OCI-LY7 (cell line): ENCODE measurements around the gene MLLT3. TPM values are rescaled to one million over a fixed set of nuclear protein-coding genes. Genes with fewer than 3 reads are reported as not detected.

Experiments
- BruUV-seq: library from RNA; stranded (reverse); fragments of 400-500 nt; replicated peaks from 2 replicates; lab custom pipeline; 2021; lab: Mats Ljungman, UMichigan
- CTCF ChIA-PET: fragments of 300-600 bp; sonication (Branson Sonifier 250); formaldehyde crosslinking; loops from one replicate; lab custom pipeline; 2022; ENCODE audit warnings: antibody characterized with exemption; ENCODE audit not compliant: unreplicated experiment; lab: Charles Lee
- POLR2A ChIA-PET: fragments of 300-600 bp; sonication (Branson Sonifier 250); formaldehyde crosslinking; loops from one replicate; lab custom pipeline; 2022; ENCODE audit warnings: antibody characterized with exemption; lab: Charles Lee
- DNase-seq: peaks from one replicate; pipeline ENCODE4 v3.0.0-alpha.2; 2015; ENCODE audit warnings: low spot score
- H2AFZ ChIP-seq: fragments of 200-600 bp; sonication (generic), shearing (Covaris generic); 2 replicates; pipeline ENCODE4 v1.6.1; 2014; ENCODE audit warnings: mild to moderate bottlenecking, antibody characterized with exemption, low read length, moderate library complexity
- H3K27ac ChIP-seq: fragments of 200-600 bp; sonication (generic); 2 replicates; pipeline ENCODE4 v1.5.1; 2014; ENCODE audit warnings: mixed run types, low read depth, mild to moderate bottlenecking, moderate library complexity, low read length, inconsistent platforms; ENCODE audit not compliant: poor library complexity, severe bottlenecking
- H3K36me3 ChIP-seq: fragments of 200-600 bp; sonication (generic); 2 replicates; pipeline ENCODE4 v1.6.1; 2014; ENCODE audit warnings: mild to moderate bottlenecking, antibody characterized with exemption, low read length, moderate library complexity, mixed read lengths; ENCODE audit not compliant: insufficient read depth
- H3K4me1 ChIP-seq: fragments of 200-600 bp; sonication (generic); 2 replicates; pipeline ENCODE4 v1.5.1; 2014; ENCODE audit warnings: mild to moderate bottlenecking, low read length; ENCODE audit not compliant: insufficient read depth, poor library complexity, severe bottlenecking
- H3K4me2 ChIP-seq: fragments of 200-600 bp; sonication (generic); 2 replicates; pipeline ENCODE4 v1.6.1; 2014; ENCODE audit warnings: mild to moderate bottlenecking, low read length
- H3K4me3 ChIP-seq: fragments of 200-600 bp; sonication (generic); 2 replicates; pipeline ENCODE4 v1.5.1; 2014; ENCODE audit warnings: mild to moderate bottlenecking, low read depth, low read length; ENCODE audit not compliant: poor library complexity, severe bottlenecking
- H3K79me2 ChIP-seq: fragments of 200-600 bp; sonication (generic); 2 replicates; pipeline ENCODE4 v1.6.1; 2016; ENCODE audit warnings: low read depth, mild to moderate bottlenecking, low read length, moderate library complexity, mixed read lengths; ENCODE audit not compliant: insufficient read depth
- H3K9me2 ChIP-seq: fragments of 200-600 bp; sonication (generic); 2 replicates; pipeline ENCODE4 v1.6.1; 2016; ENCODE audit warnings: mild to moderate bottlenecking, low read length, mixed read lengths; ENCODE audit not compliant: insufficient read depth
- H3K9me3 ChIP-seq: fragments of 200-600 bp; sonication (generic); 2 replicates; pipeline ENCODE4 v1.6.1; 2014; ENCODE audit warnings: mild to moderate bottlenecking, mixed run types, low read length, mixed read lengths
- H4K20me1 ChIP-seq: fragments of 200-600 bp; sonication (generic); 2 replicates; pipeline ENCODE4 v1.6.1; 2014; ENCODE audit warnings: mild to moderate bottlenecking, antibody characterized with exemption, low read length, moderate library complexity, mixed read lengths; ENCODE audit not compliant: insufficient read depth
- CTCF ChIP-seq: fragments of 200-600 bp; sonication (generic); conservative IDR thresholded peaks from 2 replicates; pipeline ENCODE4 v1.5.1; 2014; ENCODE audit warnings: mild to moderate bottlenecking, antibody characterized with exemption, low read length, moderate library complexity, mixed read lengths
- EZH2phosphoT487 ChIP-seq: fragments of 200-600 bp; sonication (generic); IDR thresholded peaks from 2 replicates; pipeline ENCODE4 v1.6.1; 2018; ENCODE audit warnings: low read depth, borderline replicate concordance, mild to moderate bottlenecking, mixed run types, antibody characterized with exemption, low read length, moderate library complexity, mixed read lengths
- intact Hi-C: fragments of 100-400 bp; cut with micrococcal nuclease; formaldehyde crosslinking; loops from one replicate; pipeline ENCODE4 v1.10.0; 2022; ENCODE audit not compliant: unreplicated experiment
- total RNA-seq, 2 experiments: library from RNA; depleted of rRNA in 1 of 2; stranded (reverse); fragments of >200 nt in 1 of 2; shearing (Covaris generic) in 1 of 2; gene quantifications; 2 replicates each; pipeline ENCODE4 v1.2.3, GENCODE V29; 2014 to 2022

Gene MLLT3
- total RNA-seq, 2 experiments from 2014 or later = 7.1 to 9.9 TPM

- H3K4me3 ChIP-seq = no peak overlapping the region
- no peak overlapping the region for H2AFZ ChIP-seq
- no peak overlapping the region for H3K27ac ChIP-seq
- POLR2A ChIA-PET = interaction anchor here (0.7 kb wide), 1 partner anchor 8 kb away, joined by 3 read pairs; no protein-coding TSS in a partner anchor
- no peaks in the 10 kb centered on the region for H3K4me1 ChIP-seq
- DNase-seq = no peak
- H3K9me3 ChIP-seq = no peaks in the 10 kb centered on the region
- no TSS peak for BruUV-seq
- H3K79me2 ChIP-seq = no peaks in the 10 kb centered on the region
- no peak overlapping the region for H3K4me2 ChIP-seq
- intact Hi-C loops = no loop called here
- H3K9me2 ChIP-seq = no peaks in the 10 kb centered on the region
- TF ChIP-seq CTCF (no peak), EZH2phosphoT487 (no peak)
- H3K36me3 ChIP-seq = no peaks in the 10 kb centered on the region
- H4K20me1 ChIP-seq = no peaks in the 10 kb centered on the region
- CTCF ChIA-PET = no interaction called here
Observed at GRCh38 chr9:20319241-20319640, 303.1 kb downstream of the MLLT3 start.

GRCh38 chr9:20317701-20318100 is 304.6 kb downstream of the MLLT3 start:
- POLR2A ChIA-PET = no interaction called here
- H3K9me3 ChIP-seq = no peaks in the 10 kb centered on the region
- H4K20me1 ChIP-seq = no peaks in the 10 kb centered on the region
- no peak overlapping the region for H3K4me2 ChIP-seq
- intact Hi-C loops = no loop called here
- no peaks in the 10 kb centered on the region for H3K79me2 ChIP-seq
- no peak overlapping the region for H2AFZ ChIP-seq
- CTCF ChIA-PET = no interaction called here
- H3K27ac ChIP-seq = no peak overlapping the region
- no peak for DNase-seq
- no TSS peak for BruUV-seq
- no peaks in the 10 kb centered on the region for H3K36me3 ChIP-seq
- no peaks in the 10 kb centered on the region for H3K4me1 ChIP-seq
- TF ChIP-seq EZH2phosphoT487 (no peak), CTCF (no peak)
- H3K4me3 ChIP-seq = no peak overlapping the region
- H3K9me2 ChIP-seq = no peaks in the 10 kb centered on the region

DNA sequence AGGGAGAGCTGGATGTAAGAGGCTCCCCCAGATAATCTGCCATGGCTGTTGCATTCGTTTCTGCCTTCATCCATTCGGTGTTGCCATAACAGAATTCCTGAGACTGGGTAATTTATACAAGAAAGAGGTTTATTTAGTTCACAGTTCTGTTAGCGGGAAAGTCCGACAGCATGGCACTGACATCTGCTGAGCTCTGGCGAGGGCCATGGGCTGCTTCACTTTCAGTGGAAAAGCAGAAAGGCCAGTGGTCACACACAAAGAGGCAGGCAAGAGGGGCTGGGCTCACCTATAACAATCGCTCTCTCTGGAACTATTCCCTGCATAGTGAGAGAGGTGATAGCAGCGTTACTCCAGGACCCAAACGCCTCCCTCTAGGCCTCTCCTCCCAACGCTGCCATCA is 305.9 kb downstream of the MLLT3 start:
- no peaks in the 10 kb centered on the region for H3K36me3 ChIP-seq
- POLR2A ChIA-PET = no interaction called here
- no peaks in the 10 kb centered on the region for H4K20me1 ChIP-seq
- intact Hi-C loops = no loop called here
- H2AFZ ChIP-seq = no peak overlapping the region
- DNase-seq = no peak
- H3K9me3 ChIP-seq = no peaks in the 10 kb centered on the region
- no peak overlapping the region for H3K27ac ChIP-seq
- H3K9me2 ChIP-seq = no peaks in the 10 kb centered on the region
- CTCF ChIA-PET = no interaction called here
- H3K4me2 ChIP-seq = no peak overlapping the region
- no peaks in the 10 kb centered on the region for H3K79me2 ChIP-seq
- H3K4me3 ChIP-seq = no peak overlapping the region
- TF ChIP-seq CTCF = no peak
- TF ChIP-seq EZH2phosphoT487 = no peak
- no peaks in the 10 kb centered on the region for H3K4me1 ChIP-seq
- no TSS peak for BruUV-seq
